Muscle layer of colon (tissue), 2 donors: Measurements from ENCODE around the gene PLA2G4B.

Experiments used
- H3K27ac ChIP-seq: one replicate; pipeline ENCODE4 v1.7.0; 2013; ENCODE audit warnings: low read depth, mild to moderate bottlenecking, low read length, moderate library complexity
- H3K27me3 ChIP-seq, 2 donors: one replicate each; pipeline ENCODE4 v1.7.0; 2013; ENCODE audit warnings: low read length in 2 of 2, mild to moderate bottlenecking in 2 of 2; ENCODE audit not compliant: insufficient read depth in 2 of 2, control insufficient read depth in 1 of 2
- H3K36me3 ChIP-seq: one replicate; pipeline ENCODE4 v1.7.0; 2013; ENCODE audit warnings: mild to moderate bottlenecking, low read length; ENCODE audit not compliant: insufficient read depth
- H3K4me1 ChIP-seq: one replicate; pipeline ENCODE4 v1.7.0; 2013; ENCODE audit warnings: mild to moderate bottlenecking, low read length; ENCODE audit not compliant: insufficient read depth
- H3K4me3 ChIP-seq, 2 donors: one replicate each; pipeline ENCODE4 v1.7.0; 2013; ENCODE audit warnings: low read length in 2 of 2, low read depth in 1 of 2, mild to moderate bottlenecking in 1 of 2, moderate library complexity in 1 of 2
- H3K9ac ChIP-seq: one replicate; pipeline ENCODE4 v1.7.0; 2013; ENCODE audit warnings: low read length
- H3K9me3 ChIP-seq: one replicate; pipeline ENCODE4 v1.7.0; 2013; ENCODE audit warnings: mild to moderate bottlenecking, low read length
- donor health status: abdominal sarcoma.
- donor health status: Adenocarcinoma of cecum.

Gene PLA2G4B, protein sequence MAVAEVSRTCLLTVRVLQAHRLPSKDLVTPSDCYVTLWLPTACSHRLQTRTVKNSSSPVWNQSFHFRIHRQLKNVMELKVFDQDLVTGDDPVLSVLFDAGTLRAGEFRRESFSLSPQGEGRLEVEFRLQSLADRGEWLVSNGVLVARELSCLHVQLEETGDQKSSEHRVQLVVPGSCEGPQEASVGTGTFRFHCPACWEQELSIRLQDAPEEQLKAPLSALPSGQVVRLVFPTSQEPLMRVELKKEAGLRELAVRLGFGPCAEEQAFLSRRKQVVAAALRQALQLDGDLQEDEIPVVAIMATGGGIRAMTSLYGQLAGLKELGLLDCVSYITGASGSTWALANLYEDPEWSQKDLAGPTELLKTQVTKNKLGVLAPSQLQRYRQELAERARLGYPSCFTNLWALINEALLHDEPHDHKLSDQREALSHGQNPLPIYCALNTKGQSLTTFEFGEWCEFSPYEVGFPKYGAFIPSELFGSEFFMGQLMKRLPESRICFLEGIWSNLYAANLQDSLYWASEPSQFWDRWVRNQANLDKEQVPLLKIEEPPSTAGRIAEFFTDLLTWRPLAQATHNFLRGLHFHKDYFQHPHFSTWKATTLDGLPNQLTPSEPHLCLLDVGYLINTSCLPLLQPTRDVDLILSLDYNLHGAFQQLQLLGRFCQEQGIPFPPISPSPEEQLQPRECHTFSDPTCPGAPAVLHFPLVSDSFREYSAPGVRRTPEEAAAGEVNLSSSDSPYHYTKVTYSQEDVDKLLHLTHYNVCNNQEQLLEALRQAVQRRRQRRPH

DNA sequence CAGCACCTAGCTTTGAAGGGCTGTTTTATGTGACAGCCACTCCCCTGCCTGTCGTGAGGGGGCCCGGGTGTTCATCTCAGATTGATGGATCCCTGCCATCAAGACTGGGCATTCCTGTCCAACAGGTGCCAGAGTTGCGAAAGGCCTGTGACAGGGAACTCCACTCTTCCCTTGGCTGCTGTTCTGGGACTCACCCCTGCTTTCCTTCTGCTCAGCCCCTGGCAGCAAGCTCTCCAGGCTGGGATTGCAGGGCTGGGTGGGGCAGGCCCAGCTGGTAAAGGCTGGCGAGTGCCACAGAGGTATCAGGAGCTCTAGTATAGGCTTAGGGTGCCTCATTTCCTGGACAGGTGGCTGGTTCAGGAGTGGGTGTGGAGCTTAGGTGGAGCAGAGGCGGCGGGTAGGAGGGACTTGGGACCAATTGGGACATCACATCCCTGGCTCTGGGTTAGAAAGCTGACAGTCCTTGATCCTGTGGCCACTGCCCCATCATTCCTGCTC is at the start of gene PLA2G4B:
Gene PLA2G4B (plus strand): TSS at position 448 of the 498 bp plus-strand sequence. CDS start 67 bp downstream, outside the sequence.
- Histone ChIP-seq H3K36me3 (peaks cover 17% of the 10 kb centered on the region), H3K4me3 (no peak within 1 kb of the TSS), H3K4me1 (no peaks in the 10 kb centered on the region), H3K9ac (no peak within 1 kb of the TSS), H3K27me3 (no peaks in the 10 kb centered on the region), H3K27ac (no peak within 1 kb of the TSS), H3K9me3 (no peaks in the 10 kb centered on the region)

DNA sequence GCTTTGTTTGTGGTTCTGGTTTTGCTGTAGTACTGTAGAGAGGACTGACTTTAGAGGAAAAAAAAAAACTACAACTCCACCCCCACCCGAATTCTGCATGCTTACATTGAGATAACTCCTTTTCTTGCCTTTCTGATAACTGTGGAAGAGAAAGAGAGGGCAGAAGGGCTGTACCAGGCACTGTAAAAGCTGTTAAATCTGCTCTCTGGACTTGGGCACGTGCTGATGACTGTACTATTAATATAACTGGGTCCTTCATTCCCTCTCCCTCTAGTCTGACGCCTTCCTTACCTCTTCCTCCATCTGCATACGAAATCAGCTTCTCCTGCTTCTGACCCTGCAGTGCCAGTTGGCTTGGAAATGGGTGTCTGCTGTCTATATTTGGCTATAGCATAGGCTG is 49.4 kb upstream of the PLA2G4B start:
- Histone ChIP-seq H3K4me1 (peaks cover 37% of the 10 kb centered on the region), H3K27ac (no peak overlapping the region), H3K9ac (no peak overlapping the region), H3K4me3 (no peak overlapping the region), H3K36me3 (no peaks in the 10 kb centered on the region), H3K27me3 (no peaks in the 10 kb centered on the region), H3K9me3 (no peaks in the 10 kb centered on the region)

DNA sequence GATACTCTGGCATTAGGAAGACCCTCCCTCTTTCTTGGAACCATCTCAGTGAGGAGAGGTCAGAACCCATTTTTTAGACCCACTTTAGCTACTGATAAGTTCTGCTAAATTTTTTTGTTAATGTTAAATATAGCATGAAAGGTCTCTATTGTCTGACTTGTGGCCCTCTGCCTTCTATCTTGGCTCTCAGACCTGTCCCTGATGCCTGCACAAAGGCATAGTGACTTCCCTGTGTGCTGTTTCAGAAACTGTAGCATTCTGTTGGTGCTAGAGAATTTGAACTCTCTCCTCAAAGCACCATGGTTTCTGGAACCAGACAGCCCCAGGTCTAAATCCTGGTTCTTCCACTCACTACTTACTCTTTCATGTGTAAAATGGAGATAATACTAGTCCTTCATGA is 49.0 kb upstream of the PLA2G4B start:
- Histone ChIP-seq H3K9ac (no peak overlapping the region), H3K4me1 (peaks cover 37% of the 10 kb centered on the region), H3K27ac (no peak overlapping the region), H3K36me3 (no peaks in the 10 kb centered on the region), H3K4me3 (no peak overlapping the region), H3K27me3 (no peaks in the 10 kb centered on the region), H3K9me3 (no peaks in the 10 kb centered on the region)

DNA sequence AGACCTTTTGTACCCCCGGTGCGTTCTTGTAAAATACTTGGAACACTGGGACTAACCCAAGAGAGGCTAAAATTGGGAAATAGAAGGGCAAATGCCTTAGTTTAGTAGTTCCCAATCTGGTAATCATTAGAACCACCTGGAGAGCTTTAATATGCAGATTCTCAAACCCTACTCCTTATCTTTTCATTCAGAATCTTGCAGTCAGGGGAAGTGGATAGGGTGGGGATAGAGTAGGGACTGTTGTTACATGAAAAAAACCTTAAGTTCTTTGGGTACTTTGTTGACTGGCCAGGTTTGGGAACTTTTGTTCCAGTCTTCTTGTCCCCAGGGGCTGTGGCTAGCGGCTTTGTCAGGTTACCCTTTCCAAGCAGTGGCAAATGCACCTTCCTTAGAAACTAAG is 48.5 kb upstream of the PLA2G4B start:
- Histone ChIP-seq H3K4me3 (no peak overlapping the region), H3K27ac (no peak overlapping the region)

DNA sequence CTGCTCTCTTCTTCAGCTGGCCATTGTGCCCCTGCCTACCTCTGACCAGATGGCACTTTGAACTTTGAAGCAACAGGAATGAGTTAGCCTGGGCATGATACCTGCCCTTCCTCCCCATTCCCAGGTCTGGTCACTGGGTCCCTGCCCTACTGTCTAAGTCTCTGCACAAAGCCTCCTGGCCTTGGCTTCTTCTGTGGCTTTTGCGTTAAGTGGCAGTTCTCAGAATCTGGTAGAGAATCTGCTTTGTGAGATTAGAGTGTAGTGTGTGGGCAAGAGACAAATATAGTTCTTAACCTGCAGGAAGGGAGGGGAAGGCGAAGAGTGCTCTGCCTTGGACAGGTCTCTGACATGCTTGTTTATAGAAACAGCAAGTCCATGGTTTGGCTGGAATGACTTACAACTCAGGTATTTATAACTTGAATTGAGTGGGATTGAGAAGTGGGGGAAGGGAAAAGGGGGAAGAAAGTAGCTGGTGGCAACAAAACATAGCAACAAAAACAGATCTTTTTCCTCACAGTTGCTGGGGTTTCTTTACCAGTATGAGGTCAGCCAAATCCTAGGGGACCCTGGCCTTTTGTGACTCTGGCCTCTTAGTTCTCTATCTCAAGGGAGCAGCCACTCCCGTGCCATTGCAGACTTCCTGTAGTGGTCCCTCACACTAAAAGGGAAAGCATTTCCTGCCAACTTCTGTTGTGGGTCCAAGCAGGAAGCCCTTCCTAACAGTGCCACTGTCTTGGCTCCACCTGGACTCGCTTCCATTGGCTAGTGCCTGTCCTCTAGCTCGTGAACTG is 47.7 kb upstream of the PLA2G4B start:
- Histone ChIP-seq H3K4me1 (peaks cover 40% of the 10 kb centered on the region), H3K27me3 (no peaks in the 10 kb centered on the region), H3K9me3 (no peaks in the 10 kb centered on the region), H3K27ac (no peak overlapping the region), H3K36me3 (no peaks in the 10 kb centered on the region), H3K4me3 (no peak overlapping the region), H3K9ac (no peak overlapping the region)

More for the DNA sequence above, 48.5 kb upstream of the PLA2G4B start:
- Histone ChIP-seq H3K9ac (no peak overlapping the region), H3K36me3 (no peaks in the 10 kb centered on the region), H3K27me3 (no peaks in the 10 kb centered on the region), H3K9me3 (no peaks in the 10 kb centered on the region), H3K4me1 (peaks cover 37% of the 10 kb centered on the region)

DNA sequence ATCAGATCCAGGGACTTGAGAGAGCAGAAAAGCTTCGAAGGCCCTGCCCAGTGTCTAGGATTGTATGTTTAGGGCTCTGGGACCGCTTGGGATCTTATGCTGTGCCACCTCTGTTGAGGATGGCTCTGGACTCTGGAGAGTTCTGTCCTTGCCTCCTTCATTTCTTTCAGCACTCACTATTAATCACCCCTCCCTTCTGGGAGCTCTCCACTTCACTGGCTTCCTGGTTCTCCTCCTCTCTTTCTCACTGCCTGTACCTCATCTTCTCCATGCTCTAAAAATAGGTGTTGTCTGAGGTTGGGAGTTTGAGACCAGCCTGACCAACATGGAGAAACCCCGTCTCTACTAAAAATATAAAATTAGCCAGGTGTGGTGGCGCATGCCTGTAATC is 47.1 kb upstream of the PLA2G4B start:
- H3K27me3 ChIP-seq, result no peaks in the 10 kb centered on the region

DNA sequence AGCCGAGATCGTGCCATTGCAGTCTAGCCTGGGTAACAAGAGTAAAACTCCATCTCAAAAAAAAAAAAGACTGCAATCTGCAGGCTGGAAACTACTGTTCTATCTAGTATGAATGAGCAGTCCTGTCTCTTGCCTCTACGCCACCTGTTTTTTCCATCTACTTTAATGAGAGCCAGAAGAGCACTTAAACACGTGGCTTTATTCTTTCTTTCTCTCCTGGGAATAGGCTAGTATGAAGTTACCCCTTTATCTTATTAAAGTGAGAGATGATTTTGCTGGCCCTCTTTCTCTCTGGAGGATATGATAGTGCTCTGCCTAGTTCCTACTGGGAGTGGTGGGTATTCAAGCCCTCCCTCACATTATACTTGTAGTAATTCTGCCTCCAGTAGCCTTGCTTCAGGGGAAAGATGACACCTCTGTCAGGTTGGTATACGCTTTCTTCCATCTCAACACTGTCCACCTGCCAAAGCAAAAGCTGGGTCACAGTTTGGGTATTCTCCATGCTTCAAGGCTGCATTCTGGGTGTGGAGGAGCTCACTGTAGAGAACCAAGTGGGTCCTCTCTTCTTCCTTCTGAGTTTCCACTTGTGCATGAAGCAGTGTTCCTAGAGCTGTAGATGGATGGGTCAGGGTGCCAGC is 46.5 kb upstream of the PLA2G4B start:
- no peak overlapping the region for H3K9ac ChIP-seq
- no peaks in the 10 kb centered on the region for H3K27me3 ChIP-seq
- H3K27ac ChIP-seq, result no peak overlapping the region
- no peaks in the 10 kb centered on the region for H3K36me3 ChIP-seq
- H3K4me3 ChIP-seq, result no peak overlapping the region
- no peaks in the 10 kb centered on the region for H3K9me3 ChIP-seq
- H3K4me1 ChIP-seq, result peaks cover 52% of the 10 kb centered on the region

More for the DNA sequence above, 47.1 kb upstream of the PLA2G4B start:
- Histone ChIP-seq H3K9me3 (no peaks in the 10 kb centered on the region), H3K36me3 (no peaks in the 10 kb centered on the region), H3K4me1 (peaks cover 46% of the 10 kb centered on the region), H3K27ac (no peak overlapping the region), H3K4me3 (no peak overlapping the region), H3K9ac (no peak overlapping the region)

DNA sequence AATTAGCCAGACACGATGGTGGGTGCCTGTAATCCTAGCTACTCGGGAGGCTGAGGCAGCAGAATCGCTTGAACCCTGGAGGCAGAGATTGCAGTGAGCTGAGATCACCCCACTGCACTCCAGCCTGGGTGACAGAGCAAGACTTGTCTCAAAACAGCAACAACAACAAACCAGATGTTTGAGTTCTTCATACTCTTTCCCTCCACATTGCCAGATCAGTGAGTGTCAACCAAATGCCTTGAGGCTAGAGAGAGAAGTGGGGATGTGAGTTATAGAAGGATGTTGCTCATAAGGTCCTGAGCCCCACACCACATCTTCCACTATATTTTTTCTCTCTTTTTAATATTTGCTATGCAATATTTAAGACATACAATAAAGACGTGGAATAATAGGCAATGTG is 44.6 kb upstream of the PLA2G4B start:
- Histone ChIP-seq H3K27me3 (no peaks in the 10 kb centered on the region), H3K4me3 (no peak overlapping the region), H3K4me1 (peaks cover 47% of the 10 kb centered on the region), H3K36me3 (no peaks in the 10 kb centered on the region), H3K27ac (no peak overlapping the region), H3K9me3 (no peaks in the 10 kb centered on the region), H3K9ac (no peak overlapping the region)

DNA sequence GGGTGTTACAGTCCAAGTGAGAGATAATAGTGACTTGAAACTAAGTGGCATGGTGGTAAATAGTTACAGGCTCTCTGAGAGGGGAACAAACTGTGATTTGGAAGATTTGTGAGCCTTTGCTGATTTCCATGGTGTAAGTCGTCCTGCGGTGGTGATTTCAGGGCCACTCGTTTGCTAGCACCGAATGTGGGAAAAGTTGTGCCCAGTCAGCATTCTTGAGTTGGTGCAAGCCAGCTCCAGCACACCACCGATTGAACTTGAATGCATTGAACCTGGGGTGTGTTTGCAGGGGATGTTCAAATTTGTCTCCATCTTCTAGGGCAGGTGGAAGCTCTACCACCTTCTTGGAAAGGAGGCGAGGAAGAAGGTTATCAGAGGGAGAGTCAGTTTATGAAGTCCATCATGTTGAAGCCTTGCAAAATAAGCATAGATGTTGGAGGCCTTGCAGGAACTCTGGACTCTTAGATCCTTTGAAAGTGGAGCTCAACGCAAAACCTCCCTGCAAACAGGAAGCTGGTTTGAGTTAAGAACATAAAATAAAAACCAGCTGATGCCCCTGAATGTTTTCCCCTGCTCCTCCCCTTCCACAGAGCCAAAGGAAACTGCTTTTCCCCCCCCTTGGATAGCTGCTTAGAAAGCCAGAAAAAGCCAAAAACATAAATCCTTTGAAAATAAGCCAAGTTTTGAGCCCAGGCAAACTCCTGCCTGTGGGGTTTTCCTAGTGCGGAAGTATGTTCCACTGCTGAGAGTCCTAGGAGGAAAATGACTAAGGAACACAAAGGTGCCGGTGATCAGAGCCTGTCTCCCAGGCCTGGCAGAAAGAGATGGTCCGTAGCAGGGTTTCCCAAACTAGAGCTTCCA is 42.4 kb upstream of the PLA2G4B start:
- Histone ChIP-seq H3K27me3 (no peaks in the 10 kb centered on the region), H3K27ac (no peak overlapping the region), H3K9ac (no peak overlapping the region), H3K4me3 (no peak overlapping the region), H3K9me3 (no peaks in the 10 kb centered on the region), H3K4me1 (peaks cover 25% of the 10 kb centered on the region), H3K36me3 (no peaks in the 10 kb centered on the region)

DNA sequence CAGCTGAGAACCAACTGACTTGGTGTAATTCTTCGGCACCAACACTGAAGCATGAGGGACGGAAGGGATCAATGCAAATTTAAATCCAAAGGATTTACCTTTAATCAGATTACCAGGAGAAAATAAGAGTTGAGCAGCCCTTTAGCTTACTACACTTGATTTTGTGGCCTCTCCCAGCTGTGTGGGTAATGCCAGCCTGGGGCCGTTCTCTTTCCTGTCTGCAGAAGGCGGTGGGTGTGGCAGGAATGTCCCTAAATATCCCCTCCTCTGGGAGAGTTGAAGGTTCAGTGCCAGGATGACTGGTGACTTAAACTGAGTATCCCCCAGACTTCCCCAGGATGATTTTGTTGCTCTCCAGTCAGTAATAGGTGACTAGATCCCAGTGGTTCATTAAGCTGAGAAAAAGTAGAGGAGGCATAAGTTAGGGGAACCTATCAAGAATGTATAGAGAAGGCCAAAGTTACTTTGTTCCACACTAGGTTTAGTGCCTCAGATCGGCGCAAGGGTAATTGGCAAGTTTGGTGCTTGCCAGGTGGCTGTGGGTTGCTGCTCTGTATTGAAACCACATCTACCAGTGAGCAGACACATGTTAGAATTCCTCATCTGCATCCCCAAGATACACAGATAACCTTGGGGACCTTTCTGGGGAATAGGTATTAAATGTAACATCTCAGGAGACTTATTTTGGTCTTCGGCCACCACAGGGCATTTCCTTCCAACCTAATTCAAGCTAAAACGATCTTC is 41.3 kb upstream of the PLA2G4B start:
- peaks cover 17% of the 10 kb centered on the region for H3K4me1 ChIP-seq
- H3K9ac ChIP-seq, result no peak overlapping the region
- no peak overlapping the region for H3K4me3 ChIP-seq
- no peaks in the 10 kb centered on the region for H3K36me3 ChIP-seq
- no peak overlapping the region for H3K27ac ChIP-seq
- H3K9me3 ChIP-seq, result no peaks in the 10 kb centered on the region
- no peaks in the 10 kb centered on the region for H3K27me3 ChIP-seq
